ENCODE data around the gene TMEM81.

TMEM81 gene

GRCh38 chr1:205057808-205058575 is 26.3 kb downstream of the TMEM81 start:
- TF ChIP-seq POU2F2 (IDR thresholded peaks at IDR 0.05; ENCODE audit: low read depth, low read length) (no peak), POLR2AphosphoS5 (IDR thresholded peaks at IDR 0.05; ENCODE audit: low read depth, low read length) (no peak), SPI1 (IDR thresholded peaks at IDR 0.05; ENCODE audit: low read depth, low read length) (no peak), PAX5 (IDR thresholded peaks at IDR 0.05; ENCODE audit: insufficient read depth, low read length, severe bottlenecking) (no peak), TAF1 (IDR thresholded peaks at IDR 0.05; ENCODE audit: low read depth, low read length) (no peak), POLR2A (IDR thresholded peaks at IDR 0.05; ENCODE audit: low read depth, low read length) (no peak)
- FAIRE-seq = no peak
- DNase-seq (ENCODE audit: insufficient read length, low spot score) = no peak

DNA sequence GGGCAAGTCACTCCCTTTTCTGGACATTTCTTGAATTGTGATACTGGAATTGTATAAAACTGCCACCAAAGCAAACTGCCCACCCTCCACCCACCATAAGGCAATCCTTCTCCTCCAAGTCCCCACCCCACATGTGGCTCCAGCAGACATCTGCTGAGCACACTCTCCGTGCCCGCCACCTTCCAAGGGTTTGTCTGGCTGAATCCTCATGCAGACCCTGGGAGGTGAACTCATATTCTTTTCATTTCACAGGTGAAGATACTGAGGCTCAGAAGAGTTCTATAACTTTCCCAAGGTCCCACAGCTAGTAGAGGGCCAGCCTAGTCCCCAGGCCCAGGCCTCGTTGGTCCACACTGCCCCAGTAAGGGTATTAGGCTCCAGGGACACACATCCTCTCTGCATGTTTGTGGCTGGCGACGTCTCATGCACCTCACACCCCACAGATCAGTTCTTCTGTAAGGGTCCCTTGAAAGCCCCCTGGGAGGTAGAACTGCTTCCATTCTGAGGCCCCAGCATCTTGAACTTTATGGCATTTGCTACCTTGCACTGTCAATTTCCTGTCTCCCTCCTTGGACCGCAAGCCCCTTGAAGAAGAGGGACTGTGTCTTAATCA is 27.2 kb downstream of the TMEM81 start:
- TF ChIP-seq POLR2A (IDR thresholded peaks at IDR 0.05; ENCODE audit: low read depth, low read length) (no peak), TAF1 (IDR thresholded peaks at IDR 0.05; ENCODE audit: low read depth, low read length) (no peak), PAX5 (IDR thresholded peaks at IDR 0.05; ENCODE audit: insufficient read depth, low read length, severe bottlenecking) (no peak), POLR2AphosphoS5 (IDR thresholded peaks at IDR 0.05; ENCODE audit: low read depth, low read length) (no peak), SPI1 (IDR thresholded peaks at IDR 0.05; ENCODE audit: low read depth, low read length) (no peak), POU2F2 (IDR thresholded peaks at IDR 0.05; ENCODE audit: low read depth, low read length) (no peak)
- no peak for FAIRE-seq
- no peak for DNase-seq (ENCODE audit: insufficient read length, low spot score)

GRCh38 chr1:205056188-205056611 is 28.1 kb downstream of the TMEM81 start:
- no peak for DNase-seq (ENCODE audit: insufficient read length, low spot score)
- no peak for FAIRE-seq
- no peak for TF ChIP-seq POLR2A (IDR thresholded peaks at IDR 0.05; ENCODE audit: low read depth, low read length)
- TF ChIP-seq SPI1 (IDR thresholded peaks at IDR 0.05; ENCODE audit: low read depth, low read length) = no peak
- no peak for TF ChIP-seq PAX5 (IDR thresholded peaks at IDR 0.05; ENCODE audit: insufficient read depth, low read length, severe bottlenecking)
- TF ChIP-seq POU2F2 (IDR thresholded peaks at IDR 0.05; ENCODE audit: low read depth, low read length) = no peak
- TF ChIP-seq TAF1 (IDR thresholded peaks at IDR 0.05; ENCODE audit: low read depth, low read length) = no peak
- no peak for TF ChIP-seq POLR2AphosphoS5 (IDR thresholded peaks at IDR 0.05; ENCODE audit: low read depth, low read length)

- no peak for FAIRE-seq
- TF ChIP-seq TAF1 (IDR thresholded peaks at IDR 0.05; ENCODE audit: low read depth, low read length) = no peak
- no peak for TF ChIP-seq SPI1 (IDR thresholded peaks at IDR 0.05; ENCODE audit: low read depth, low read length)
- no peak for TF ChIP-seq POLR2A (IDR thresholded peaks at IDR 0.05; ENCODE audit: low read depth, low read length)
- no peak for TF ChIP-seq PAX5 (IDR thresholded peaks at IDR 0.05; ENCODE audit: insufficient read depth, low read length, severe bottlenecking)
- no peak for TF ChIP-seq POU2F2 (IDR thresholded peaks at IDR 0.05; ENCODE audit: low read depth, low read length)
- no peak for TF ChIP-seq POLR2AphosphoS5 (IDR thresholded peaks at IDR 0.05; ENCODE audit: low read depth, low read length)
- DNase-seq (ENCODE audit: insufficient read length, low spot score) = no peak
These were observed 30.2 kb downstream of the TMEM81 start for GRCh38 chr1:205054013-205054412.

DNA sequence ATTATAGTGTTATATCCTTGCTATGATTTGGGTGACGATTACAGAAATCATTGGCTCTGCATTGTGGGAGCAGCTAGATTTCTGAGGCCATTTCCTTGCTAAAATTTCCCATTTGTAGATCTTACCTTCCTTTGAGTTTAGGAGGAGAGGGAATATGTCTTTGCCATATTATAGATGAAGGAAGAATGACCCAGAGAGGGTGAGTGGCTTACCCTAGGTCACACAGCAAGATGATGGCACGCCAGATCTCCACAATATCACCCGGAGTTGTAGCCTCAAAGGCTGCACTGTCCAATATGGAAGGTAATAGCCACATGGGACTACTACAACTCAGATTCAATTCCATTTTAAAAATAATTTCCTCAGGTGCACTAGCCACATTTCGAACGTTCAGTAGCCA is 31.0 kb downstream of the TMEM81 start:
- DNase-seq (ENCODE audit: insufficient read length, low spot score) = no peak
- no peak for FAIRE-seq
- TF ChIP-seq PAX5 (IDR thresholded peaks at IDR 0.05; ENCODE audit: insufficient read depth, low read length, severe bottlenecking) (no peak), TAF1 (IDR thresholded peaks at IDR 0.05; ENCODE audit: low read depth, low read length) (no peak), POLR2AphosphoS5 (IDR thresholded peaks at IDR 0.05; ENCODE audit: low read depth, low read length) (no peak)

- TF ChIP-seq POLR2A (IDR thresholded peaks at IDR 0.05; ENCODE audit: low read depth, low read length) (no peak), POLR2AphosphoS5 (IDR thresholded peaks at IDR 0.05; ENCODE audit: low read depth, low read length) (no peak), TAF1 (IDR thresholded peaks at IDR 0.05; ENCODE audit: low read depth, low read length) (no peak), SPI1 (IDR thresholded peaks at IDR 0.05; ENCODE audit: low read depth, low read length) (no peak), PAX5 (IDR thresholded peaks at IDR 0.05; ENCODE audit: insufficient read depth, low read length, severe bottlenecking) (no peak), POU2F2 (IDR thresholded peaks at IDR 0.05; ENCODE audit: low read depth, low read length) (no peak)
- FAIRE-seq = no peak
- DNase-seq (ENCODE audit: insufficient read length, low spot score) = no peak
These were observed 31.6 kb downstream of the TMEM81 start for GRCh38 chr1:205052690-205053089.

DNA sequence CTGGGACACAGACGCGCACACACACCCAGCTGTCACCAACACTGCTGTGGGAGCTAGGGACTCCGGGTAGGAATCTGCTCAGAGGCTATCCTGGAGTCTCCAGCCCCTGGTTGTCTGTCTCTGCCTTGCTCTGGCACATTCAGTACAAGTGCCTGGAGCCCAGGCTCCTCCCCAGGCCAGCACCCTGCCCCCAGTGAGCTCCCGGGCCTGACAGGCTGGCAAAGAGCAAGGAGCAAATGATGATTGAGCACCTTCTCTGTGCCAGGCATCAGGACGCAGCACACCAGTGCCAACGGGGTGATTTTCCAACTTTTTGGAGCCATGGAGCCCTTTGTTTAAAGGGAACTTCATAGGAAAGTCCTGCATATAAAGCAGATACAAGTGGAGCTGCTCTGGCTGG is 34.8 kb downstream of the TMEM81 start:
- FAIRE-seq (no peak), DNase-seq (ENCODE audit: insufficient read length, low spot score) (no peak)
- TF ChIP-seq POLR2AphosphoS5 (IDR thresholded peaks at IDR 0.05; ENCODE audit: low read depth, low read length) = no peak
- no peak for TF ChIP-seq PAX5 (IDR thresholded peaks at IDR 0.05; ENCODE audit: insufficient read depth, low read length, severe bottlenecking)
- no peak for TF ChIP-seq SPI1 (IDR thresholded peaks at IDR 0.05; ENCODE audit: low read depth, low read length)
- TF ChIP-seq POU2F2 (IDR thresholded peaks at IDR 0.05; ENCODE audit: low read depth, low read length) = no peak
- no peak for TF ChIP-seq TAF1 (IDR thresholded peaks at IDR 0.05; ENCODE audit: low read depth, low read length)
- TF ChIP-seq POLR2A (IDR thresholded peaks at IDR 0.05; ENCODE audit: low read depth, low read length) = no peak

- DNase-seq (ENCODE audit: insufficient read length, low spot score) (no peak), FAIRE-seq (no peak)
- TF ChIP-seq POLR2A (IDR thresholded peaks at IDR 0.05; ENCODE audit: low read depth, low read length) (no peak), POLR2AphosphoS5 (IDR thresholded peaks at IDR 0.05; ENCODE audit: low read depth, low read length) (no peak), PAX5 (IDR thresholded peaks at IDR 0.05; ENCODE audit: insufficient read depth, low read length, severe bottlenecking) (no peak), POU2F2 (IDR thresholded peaks at IDR 0.05; ENCODE audit: low read depth, low read length) (no peak), SPI1 (IDR thresholded peaks at IDR 0.05; ENCODE audit: low read depth, low read length) (no peak), TAF1 (IDR thresholded peaks at IDR 0.05; ENCODE audit: low read depth, low read length) (no peak)
These were observed 35.9 kb downstream of the TMEM81 start for GRCh38 chr1:205048382-205048781.

- FAIRE-seq (no peak), DNase-seq (ENCODE audit: insufficient read length, low spot score) (no peak)
- TF ChIP-seq POLR2A (IDR thresholded peaks at IDR 0.05; ENCODE audit: low read depth, low read length) = no peak
- TF ChIP-seq TAF1 (IDR thresholded peaks at IDR 0.05; ENCODE audit: low read depth, low read length) = no peak
- TF ChIP-seq POU2F2 (IDR thresholded peaks at IDR 0.05; ENCODE audit: low read depth, low read length) = no peak
- no peak for TF ChIP-seq SPI1 (IDR thresholded peaks at IDR 0.05; ENCODE audit: low read depth, low read length)
- no peak for TF ChIP-seq PAX5 (IDR thresholded peaks at IDR 0.05; ENCODE audit: insufficient read depth, low read length, severe bottlenecking)
- no peak for TF ChIP-seq POLR2AphosphoS5 (IDR thresholded peaks at IDR 0.05; ENCODE audit: low read depth, low read length)
These were observed 36.5 kb downstream of the TMEM81 start for GRCh38 chr1:205047764-205048231.

Data from GM12891 (cell line).